ENCODE results near the gene BTG1.
"Not testable (repeated sequence)": the region's sequence is repeated elsewhere in the genome, so short reads cannot be mapped to it uniquely, and the experiment has no call there.

Gene BTG1

GRCh38 chr12:92094751-92095161 is 50.9 kb downstream of the BTG1 start:
- DNase-seq: no peak

- DNase-seq: not testable (repeated sequence)
Measured at GRCh38 chr12:92094301-92094700, 51.3 kb downstream of the BTG1 start.
